ENCODE results near the gene BABAM2.

DNA sequence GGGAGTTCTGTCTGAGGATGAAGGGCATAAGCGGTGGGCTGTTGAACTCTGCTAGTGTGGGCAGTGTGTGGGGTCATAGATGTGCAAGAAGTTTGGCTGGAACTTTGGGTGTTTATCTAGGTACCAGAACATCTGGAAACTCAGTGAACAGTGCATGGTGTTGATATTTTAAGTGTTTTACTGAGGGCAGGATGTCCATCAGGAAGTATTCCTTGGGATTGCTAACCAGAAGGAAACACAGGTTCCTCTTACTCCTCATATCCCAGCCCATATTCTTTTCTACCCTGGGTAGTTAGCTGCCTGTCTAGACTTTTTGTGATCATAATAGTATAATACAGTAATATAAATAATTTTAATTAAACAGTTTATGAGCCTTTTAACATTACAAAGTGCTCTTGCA lies 15.5 kb downstream of the BABAM2 start:
- TF ChIP-seq, protein P1, sequence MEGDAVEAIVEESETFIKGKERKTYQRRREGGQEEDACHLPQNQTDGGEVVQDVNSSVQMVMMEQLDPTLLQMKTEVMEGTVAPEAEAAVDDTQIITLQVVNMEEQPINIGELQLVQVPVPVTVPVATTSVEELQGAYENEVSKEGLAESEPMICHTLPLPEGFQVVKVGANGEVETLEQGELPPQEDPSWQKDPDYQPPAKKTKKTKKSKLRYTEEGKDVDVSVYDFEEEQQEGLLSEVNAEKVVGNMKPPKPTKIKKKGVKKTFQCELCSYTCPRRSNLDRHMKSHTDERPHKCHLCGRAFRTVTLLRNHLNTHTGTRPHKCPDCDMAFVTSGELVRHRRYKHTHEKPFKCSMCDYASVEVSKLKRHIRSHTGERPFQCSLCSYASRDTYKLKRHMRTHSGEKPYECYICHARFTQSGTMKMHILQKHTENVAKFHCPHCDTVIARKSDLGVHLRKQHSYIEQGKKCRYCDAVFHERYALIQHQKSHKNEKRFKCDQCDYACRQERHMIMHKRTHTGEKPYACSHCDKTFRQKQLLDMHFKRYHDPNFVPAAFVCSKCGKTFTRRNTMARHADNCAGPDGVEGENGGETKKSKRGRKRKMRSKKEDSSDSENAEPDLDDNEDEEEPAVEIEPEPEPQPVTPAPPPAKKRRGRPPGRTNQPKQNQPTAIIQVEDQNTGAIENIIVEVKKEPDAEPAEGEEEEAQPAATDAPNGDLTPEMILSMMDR (IDR thresholded peaks at IDR 0.05) = no peak
- no peak for TF ChIP-seq POLR2AphosphoS5 (IDR thresholded peaks at IDR 0.05; ENCODE audit: insufficient read depth in 1 of 2, low read depth in 1 of 2)

Measured in vagina (tissue), 2 donors.